ENCODE data around the gene SLC9B1. TPM values are rescaled to one million over a fixed set of nuclear protein-coding genes. Genes with fewer than 3 reads are reported as not detected.
"Not testable (repeated sequence)": the region's sequence is repeated elsewhere in the genome, so short reads cannot be mapped to it uniquely, and the experiment has no call there.

The SLC9B1 gene
- total RNA-seq, 3 donors from 2014 or later: 0.47 to 0.68 (median 0.56) TPM

DNA sequence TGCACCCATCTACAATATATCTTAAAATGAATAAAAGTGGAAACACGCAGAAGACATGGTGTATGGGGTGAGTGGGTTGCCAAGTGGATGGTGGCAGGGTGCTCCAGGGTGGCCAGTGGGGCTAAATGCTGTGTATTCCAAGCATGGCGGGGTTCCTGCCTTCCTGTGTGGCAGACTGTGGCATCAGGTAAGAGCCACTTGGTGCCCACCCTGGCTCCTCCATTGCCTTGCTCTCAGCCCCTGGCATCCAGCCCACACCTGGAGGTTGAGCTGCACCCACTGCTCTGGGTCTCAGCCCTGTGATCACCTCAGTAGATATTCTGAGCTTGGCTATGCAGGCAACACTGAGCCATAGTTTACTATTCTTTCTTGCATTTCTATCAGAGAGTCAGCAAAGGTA, 57.7 kb downstream of the SLC9B1 start:
- peaks cover 11% of the 10 kb centered on the region for H3K9me3 Mint-ChIP-seq
- peaks cover 11% of the 10 kb centered on the region for H3K36me3 Mint-ChIP-seq (ENCODE audit: insufficient read depth)
- not testable (repeated sequence) for H3K4me3 Mint-ChIP-seq; H3K27me3 Mint-ChIP-seq (ENCODE audit: low read depth); ATAC-seq; DNase-seq; H3K4me1 Mint-ChIP-seq (ENCODE audit: low read depth)

DNA sequence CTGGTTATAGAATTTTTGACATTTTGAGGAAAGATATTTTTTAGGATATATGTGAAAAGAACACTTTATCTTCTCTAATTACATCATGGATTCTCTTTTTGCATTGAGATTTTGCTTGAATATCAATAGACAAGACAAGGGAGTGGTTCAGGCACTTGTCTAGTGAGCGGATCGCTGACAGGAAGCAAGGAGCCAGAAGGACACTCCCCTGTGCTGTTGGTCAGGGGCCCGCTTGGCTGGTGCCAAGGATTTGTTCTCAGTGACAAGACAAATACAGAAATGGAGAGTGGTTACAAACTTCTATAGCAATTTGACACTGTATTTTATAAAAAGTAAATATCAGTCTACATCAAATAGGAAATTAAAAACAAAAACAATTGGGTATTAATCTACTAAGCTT, 60.0 kb downstream of the SLC9B1 start:
- no peaks in the 10 kb centered on the region for H3K4me1 Mint-ChIP-seq (ENCODE audit: low read depth)
- no peaks in the 10 kb centered on the region for H3K27me3 Mint-ChIP-seq (ENCODE audit: low read depth)
- peaks cover 19% of the 10 kb centered on the region for H3K36me3 Mint-ChIP-seq (ENCODE audit: insufficient read depth)
- DNase-seq (no peak), ATAC-seq (no peak)
- H3K4me3 Mint-ChIP-seq: no peak overlapping the region
- peaks cover 20% of the 10 kb centered on the region for H3K9me3 Mint-ChIP-seq

DNA sequence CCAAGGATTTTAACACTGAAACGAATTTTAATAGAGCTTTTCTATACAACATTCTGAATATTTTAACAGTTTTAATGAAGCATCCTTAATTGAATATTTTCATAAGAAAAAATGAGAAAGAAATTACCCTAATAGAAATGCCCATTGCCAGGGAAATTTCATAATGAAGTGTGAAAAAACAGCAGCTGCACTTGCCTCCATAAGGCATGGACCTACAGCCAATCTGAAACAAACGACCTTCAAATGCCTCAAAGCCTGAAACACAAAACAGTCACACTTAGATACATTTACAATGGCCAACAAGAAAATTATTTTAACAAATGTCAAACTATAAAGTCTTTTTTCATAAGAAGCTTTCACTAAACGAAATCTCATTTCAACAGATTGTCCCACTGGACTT, 74.4 kb downstream of the SLC9B1 start:
- H3K4me3 Mint-ChIP-seq: no peak overlapping the region
- H3K27me3 Mint-ChIP-seq (ENCODE audit: low read depth): no peaks in the 10 kb centered on the region
- no peaks in the 10 kb centered on the region for H3K9me3 Mint-ChIP-seq
- ATAC-seq: no peak
- no peaks in the 10 kb centered on the region for H3K4me1 Mint-ChIP-seq (ENCODE audit: low read depth)
- DNase-seq: no peak
- peaks cover 13% of the 10 kb centered on the region for H3K36me3 Mint-ChIP-seq (ENCODE audit: insufficient read depth)

DNA sequence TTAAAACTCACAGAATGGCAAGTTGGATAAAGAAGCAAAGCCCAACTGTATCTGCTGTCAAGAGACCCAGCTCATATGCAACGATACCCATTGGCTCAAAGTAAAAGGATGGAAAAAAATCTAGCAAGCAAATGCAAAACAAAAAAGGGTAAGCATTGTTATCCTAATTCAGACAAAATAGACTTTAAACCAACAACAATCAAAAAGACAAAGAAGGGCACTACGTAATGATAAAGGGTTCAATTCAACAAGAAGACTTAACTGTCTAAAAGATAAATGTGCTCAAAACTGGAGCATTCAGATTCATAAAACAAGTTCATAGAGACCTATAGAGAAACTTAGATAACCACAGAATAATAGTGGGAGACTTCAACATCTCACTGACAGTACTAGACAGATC, 81.4 kb downstream of the SLC9B1 start:
- not testable (repeated sequence) for DNase-seq; H3K9me3 Mint-ChIP-seq; H3K4me3 Mint-ChIP-seq; ATAC-seq; H3K27me3 Mint-ChIP-seq (ENCODE audit: low read depth); H3K4me1 Mint-ChIP-seq (ENCODE audit: low read depth)
- peaks cover 13% of the 10 kb centered on the region for H3K36me3 Mint-ChIP-seq (ENCODE audit: insufficient read depth)

DNA sequence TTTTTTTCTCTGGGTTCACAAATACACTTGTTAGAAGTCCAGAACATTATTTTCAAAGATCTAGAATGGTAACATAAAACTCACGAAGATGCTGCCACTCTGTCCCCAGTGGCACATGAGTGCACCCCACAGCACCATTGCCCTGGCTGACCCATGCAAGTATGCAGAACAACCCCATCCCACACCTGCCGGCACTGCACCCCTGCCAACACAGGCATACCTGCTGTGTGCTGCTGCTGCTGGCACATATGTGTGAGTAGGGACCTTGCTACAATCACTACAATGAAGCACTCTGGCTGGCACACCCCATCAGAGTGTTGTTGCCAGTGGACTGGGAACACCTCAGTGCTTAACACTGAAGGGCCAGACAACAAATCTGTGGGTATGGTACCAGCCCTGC, 83.8 kb downstream of the SLC9B1 start:
- ATAC-seq (no peak), DNase-seq (no peak)
- Mint-ChIP-seq H3K4me1 (ENCODE audit: low read depth) (no peaks in the 10 kb centered on the region), H3K9me3 (no peaks in the 10 kb centered on the region), H3K36me3 (ENCODE audit: insufficient read depth) (peaks cover 9% of the 10 kb centered on the region), H3K4me3 (no peak overlapping the region), H3K27me3 (ENCODE audit: low read depth) (no peaks in the 10 kb centered on the region)

DNA sequence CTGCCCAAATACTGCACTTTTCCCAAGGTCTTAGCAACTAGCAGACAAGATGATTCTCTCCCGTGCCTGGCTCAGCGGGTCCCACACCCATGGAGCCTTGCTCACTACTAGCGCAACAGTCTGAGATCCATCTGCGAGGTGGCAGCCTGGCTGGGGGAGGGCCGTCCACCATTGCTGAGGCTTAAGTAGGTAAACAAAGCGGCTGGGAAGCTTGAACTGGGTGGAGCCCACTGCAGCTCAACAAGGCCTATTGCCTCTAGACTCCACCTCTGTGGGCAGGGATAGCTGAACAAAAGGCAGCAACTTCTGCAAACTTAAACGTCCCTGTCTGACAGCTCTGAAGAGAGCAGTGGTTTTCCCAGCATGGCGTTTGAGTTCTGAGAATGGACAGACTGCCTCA, 99.8 kb downstream of the SLC9B1 start:
- H3K27me3 Mint-ChIP-seq (ENCODE audit: low read depth); ATAC-seq; H3K4me3 Mint-ChIP-seq; DNase-seq; H3K4me1 Mint-ChIP-seq (ENCODE audit: low read depth): not testable (repeated sequence)
- Mint-ChIP-seq H3K9me3 (peaks cover 34% of the 10 kb centered on the region), H3K36me3 (ENCODE audit: insufficient read depth) (peaks cover 40% of the 10 kb centered on the region)

DNA sequence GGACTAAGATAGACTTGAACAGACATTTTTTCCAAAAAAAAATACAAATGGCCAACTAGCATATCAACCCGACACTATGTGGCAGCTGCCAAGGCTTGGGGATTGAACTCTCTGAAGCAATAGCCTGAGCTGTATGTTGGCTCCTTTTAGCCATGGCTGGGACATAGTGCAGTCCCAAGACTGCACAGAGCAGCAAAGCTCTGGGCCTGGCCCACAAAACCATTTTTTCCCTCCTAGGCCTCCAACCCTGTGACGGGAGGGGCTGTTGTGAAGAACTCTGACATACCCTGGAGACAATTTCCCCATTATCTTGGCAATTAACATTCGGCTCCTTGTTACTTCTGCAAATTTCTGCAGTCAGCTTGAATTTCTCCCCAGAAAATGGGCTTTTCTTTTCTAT, 100.6 kb downstream of the SLC9B1 start:
- DNase-seq (no peak), ATAC-seq (no peak)
- Mint-ChIP-seq H3K9me3 (peaks cover 43% of the 10 kb centered on the region), H3K4me3 (no peak overlapping the region), H3K36me3 (ENCODE audit: insufficient read depth) (peaks cover 45% of the 10 kb centered on the region), H3K4me1 (ENCODE audit: low read depth) (no peaks in the 10 kb centered on the region), H3K27me3 (ENCODE audit: low read depth) (no peaks in the 10 kb centered on the region)

DNA sequence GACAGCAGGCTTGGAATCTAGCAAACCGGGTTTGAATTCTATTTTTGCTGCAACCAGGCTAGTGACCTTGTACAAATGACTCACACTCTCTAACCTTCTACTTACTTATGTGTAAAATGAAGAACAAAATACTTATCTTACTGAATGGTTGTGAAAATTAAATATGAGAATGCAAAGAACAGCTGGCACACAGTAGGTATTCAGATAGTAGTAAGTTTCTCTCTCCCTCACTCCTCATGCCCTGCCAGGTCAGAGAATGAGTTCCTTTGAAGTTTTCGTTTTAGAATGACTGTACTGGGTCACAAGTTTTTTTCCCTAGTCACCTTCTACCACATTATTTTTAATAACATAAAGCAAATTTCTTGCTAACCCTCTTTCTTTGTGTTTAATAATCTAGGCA, 117.7 kb downstream of the SLC9B1 start:
- Mint-ChIP-seq H3K9me3 (no peaks in the 10 kb centered on the region), H3K4me3 (no peak overlapping the region), H3K27me3 (ENCODE audit: low read depth) (no peaks in the 10 kb centered on the region), H3K4me1 (ENCODE audit: low read depth) (no peaks in the 10 kb centered on the region), H3K36me3 (ENCODE audit: insufficient read depth) (no peaks in the 10 kb centered on the region)
- ATAC-seq (no peak), DNase-seq (no peak)

DNA sequence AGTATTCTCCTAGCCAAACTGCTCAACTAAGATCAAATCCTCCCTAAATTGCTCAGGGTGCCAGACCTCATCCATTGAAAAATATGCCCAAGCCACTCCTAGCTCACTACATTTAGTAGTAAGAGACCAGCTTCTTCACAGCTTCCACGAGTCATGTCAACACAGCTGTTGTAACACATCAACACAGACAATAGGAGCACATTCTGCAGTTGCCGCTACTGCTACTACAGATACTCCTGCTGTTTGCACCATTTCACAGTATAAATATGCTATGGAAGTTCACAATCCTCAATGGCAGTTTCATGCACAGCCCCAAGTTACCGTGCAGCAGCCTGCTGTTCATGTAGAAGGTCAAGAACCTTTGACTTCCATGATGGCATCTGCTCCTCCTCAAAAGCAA, 121.9 kb downstream of the SLC9B1 start:
- not testable (repeated sequence) for H3K36me3 Mint-ChIP-seq (ENCODE audit: insufficient read depth); ATAC-seq; H3K27me3 Mint-ChIP-seq (ENCODE audit: low read depth); H3K9me3 Mint-ChIP-seq; DNase-seq; H3K4me3 Mint-ChIP-seq; H3K4me1 Mint-ChIP-seq (ENCODE audit: low read depth)

DNA sequence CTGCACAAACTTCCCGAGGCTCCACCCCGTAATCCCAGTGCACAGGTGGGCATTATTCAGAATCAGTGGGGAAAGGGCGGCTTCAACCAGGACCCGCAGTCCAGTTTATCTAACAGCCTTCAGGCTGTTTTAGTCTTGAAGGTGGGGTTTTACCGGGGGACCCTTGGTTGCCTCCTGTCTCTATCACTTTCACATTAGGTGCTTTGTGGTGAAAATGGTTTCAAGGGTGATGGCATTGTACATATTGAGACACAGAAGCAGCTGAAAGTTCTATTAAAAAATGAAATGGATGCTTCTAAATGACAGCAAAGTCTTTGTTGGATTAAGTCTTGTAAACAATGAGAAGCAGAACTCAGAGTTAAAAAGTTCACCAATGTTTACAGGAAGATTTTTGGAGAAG, 123.0 kb downstream of the SLC9B1 start:
- not testable (repeated sequence) for H3K4me1 Mint-ChIP-seq (ENCODE audit: low read depth); ATAC-seq; H3K9me3 Mint-ChIP-seq; H3K36me3 Mint-ChIP-seq (ENCODE audit: insufficient read depth); H3K27me3 Mint-ChIP-seq (ENCODE audit: low read depth); DNase-seq; H3K4me3 Mint-ChIP-seq

DNA sequence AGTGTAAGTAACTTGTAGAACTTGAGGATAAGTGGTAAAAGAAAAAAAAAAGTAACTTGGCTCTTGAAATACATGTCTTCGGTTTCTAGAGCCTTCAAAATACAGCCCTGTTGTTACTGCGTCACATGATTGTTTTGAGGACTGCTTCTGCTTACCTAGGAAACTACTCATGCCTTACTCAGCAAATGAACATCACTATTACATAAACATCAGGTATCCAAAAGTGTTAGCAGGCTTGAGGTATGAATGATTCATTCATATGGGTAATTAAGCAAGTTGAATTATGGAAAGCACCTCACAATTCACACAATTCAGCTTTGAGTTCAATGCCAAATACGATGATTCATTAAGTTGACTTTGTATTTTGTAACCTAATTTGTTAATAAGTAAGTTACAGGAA, 129.6 kb downstream of the SLC9B1 start:
- not testable (repeated sequence) for DNase-seq; ATAC-seq; H3K4me3 Mint-ChIP-seq; H3K27me3 Mint-ChIP-seq (ENCODE audit: low read depth); H3K36me3 Mint-ChIP-seq (ENCODE audit: insufficient read depth); H3K9me3 Mint-ChIP-seq
- peaks cover 12% of the 10 kb centered on the region for H3K4me1 Mint-ChIP-seq (ENCODE audit: low read depth)

DNA sequence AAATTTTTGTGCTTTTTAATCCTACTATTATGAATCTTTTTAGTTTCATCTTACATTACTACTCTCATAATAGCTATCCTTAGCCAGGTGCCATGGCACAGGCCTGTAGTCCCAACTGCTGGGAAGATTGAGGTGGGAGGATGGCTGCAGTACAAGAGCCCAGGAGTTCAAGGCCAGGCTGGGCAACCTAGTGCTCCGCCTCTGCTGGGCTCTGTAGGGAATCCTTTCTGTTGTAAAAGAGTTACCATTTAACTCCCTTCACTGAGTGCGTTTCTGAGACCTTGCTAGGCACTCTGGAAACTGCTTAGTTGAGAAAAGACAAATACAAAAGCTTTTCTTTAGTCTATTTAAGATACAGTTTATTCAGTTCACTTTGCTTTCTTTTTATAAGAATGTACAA, 130.9 kb downstream of the SLC9B1 start:
- DNase-seq; H3K4me3 Mint-ChIP-seq; ATAC-seq; H3K36me3 Mint-ChIP-seq (ENCODE audit: insufficient read depth); H3K9me3 Mint-ChIP-seq; H3K27me3 Mint-ChIP-seq (ENCODE audit: low read depth): not testable (repeated sequence)
- H3K4me1 Mint-ChIP-seq (ENCODE audit: low read depth): peaks cover 12% of the 10 kb centered on the region

DNA sequence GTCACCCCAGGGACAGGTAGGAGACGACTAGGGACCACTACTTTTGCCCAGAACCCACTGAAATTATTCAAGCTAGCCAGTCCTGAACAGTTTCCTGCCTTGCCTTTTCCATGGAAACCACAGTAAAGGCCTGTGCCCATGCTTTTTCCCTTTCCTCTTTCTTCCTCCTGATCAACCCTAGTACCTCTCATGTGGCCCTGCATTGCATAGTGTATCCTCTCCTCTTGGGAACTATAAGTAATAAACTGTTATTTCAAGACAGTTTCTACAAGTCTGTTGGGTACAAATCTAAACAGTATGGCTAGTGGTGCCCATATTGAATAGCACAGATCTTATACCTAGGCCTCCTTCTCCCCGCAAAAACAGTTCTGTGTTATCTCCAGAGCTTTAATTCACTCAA, 136.2 kb downstream of the SLC9B1 start:
- no peak for DNase-seq
- ATAC-seq: no peak
- H3K9me3 Mint-ChIP-seq: no peaks in the 10 kb centered on the region
- H3K27me3 Mint-ChIP-seq (ENCODE audit: low read depth): no peaks in the 10 kb centered on the region
- H3K36me3 Mint-ChIP-seq (ENCODE audit: insufficient read depth): peaks cover 19% of the 10 kb centered on the region
- no peak overlapping the region for H3K4me3 Mint-ChIP-seq
- peaks cover 4% of the 10 kb centered on the region for H3K4me1 Mint-ChIP-seq (ENCODE audit: low read depth)

DNA sequence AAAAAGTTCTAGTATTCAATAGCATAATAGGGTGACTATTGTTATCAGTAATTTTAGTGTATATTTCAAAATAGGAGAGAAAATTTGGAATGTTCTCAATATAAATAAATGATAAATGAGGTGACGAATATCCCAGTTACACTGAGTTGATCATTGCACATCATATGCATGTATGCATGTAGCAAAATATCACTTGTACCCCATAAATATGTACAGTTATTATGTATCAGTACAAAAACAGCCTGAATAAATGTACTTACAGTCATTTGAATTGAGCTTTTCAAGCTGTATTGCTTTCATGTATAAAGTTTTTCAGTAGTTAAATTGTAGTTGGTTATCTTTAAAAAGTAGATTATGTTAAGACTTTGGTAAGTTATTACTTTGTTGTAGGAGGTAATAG, 138.2 kb downstream of the SLC9B1 start:
- Mint-ChIP-seq H3K27me3 (ENCODE audit: low read depth) (no peaks in the 10 kb centered on the region), H3K36me3 (ENCODE audit: insufficient read depth) (peaks cover 27% of the 10 kb centered on the region), H3K9me3 (no peaks in the 10 kb centered on the region), H3K4me3 (no peak overlapping the region), H3K4me1 (ENCODE audit: low read depth) (peaks cover 4% of the 10 kb centered on the region)
- DNase-seq (no peak), ATAC-seq (no peak)

DNA sequence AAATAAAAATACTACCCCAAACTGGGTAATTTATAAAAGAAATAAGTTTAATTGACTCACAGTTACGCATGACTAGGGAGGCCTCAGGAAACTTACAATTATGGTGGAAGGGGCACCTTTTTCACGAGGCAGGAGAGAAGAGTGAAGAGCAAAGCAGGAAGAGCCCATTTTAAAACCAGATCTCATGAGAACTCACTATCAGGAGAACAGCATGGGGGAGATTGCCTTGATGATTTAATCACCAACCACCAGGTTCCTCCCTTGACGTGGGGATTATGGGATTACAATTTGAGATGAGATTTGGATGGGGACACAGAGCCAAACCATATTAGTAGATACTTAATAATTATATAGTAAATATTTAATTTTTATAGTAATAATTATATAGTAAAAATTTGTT, 140.6 kb downstream of the SLC9B1 start:
- Mint-ChIP-seq H3K27me3 (ENCODE audit: low read depth) (no peaks in the 10 kb centered on the region), H3K36me3 (ENCODE audit: insufficient read depth) (peaks cover 38% of the 10 kb centered on the region), H3K4me1 (ENCODE audit: low read depth) (peaks cover 4% of the 10 kb centered on the region), H3K9me3 (no peaks in the 10 kb centered on the region), H3K4me3 (no peak overlapping the region)
- ATAC-seq (no peak), DNase-seq (no peak)

DNA sequence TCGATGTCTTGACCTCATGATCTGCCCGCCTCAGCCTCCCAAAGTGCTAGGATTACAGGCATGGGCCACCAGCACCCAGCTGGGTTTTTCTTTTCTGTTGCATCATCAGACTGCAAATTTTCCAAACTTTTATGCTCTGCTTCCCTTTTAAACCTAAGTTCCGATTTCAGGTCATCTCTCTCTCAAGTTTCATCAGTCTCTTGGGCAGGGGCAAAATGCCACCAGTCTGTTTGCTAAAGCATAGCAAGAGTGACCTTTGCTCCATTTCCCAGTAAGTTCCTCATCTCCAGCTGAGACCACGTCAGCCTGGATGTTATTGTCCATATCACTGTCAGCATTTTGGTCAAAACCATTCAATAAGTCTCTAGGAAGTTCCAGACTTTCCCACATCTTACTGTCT, 141.2 kb downstream of the SLC9B1 start:
- not testable (repeated sequence) for H3K4me3 Mint-ChIP-seq; H3K9me3 Mint-ChIP-seq; H3K27me3 Mint-ChIP-seq (ENCODE audit: low read depth); ATAC-seq; H3K4me1 Mint-ChIP-seq (ENCODE audit: low read depth); DNase-seq
- peaks cover 39% of the 10 kb centered on the region for H3K36me3 Mint-ChIP-seq (ENCODE audit: insufficient read depth)
